ENCODE results near the gene FADS3.

The FADS3 gene, protein sequence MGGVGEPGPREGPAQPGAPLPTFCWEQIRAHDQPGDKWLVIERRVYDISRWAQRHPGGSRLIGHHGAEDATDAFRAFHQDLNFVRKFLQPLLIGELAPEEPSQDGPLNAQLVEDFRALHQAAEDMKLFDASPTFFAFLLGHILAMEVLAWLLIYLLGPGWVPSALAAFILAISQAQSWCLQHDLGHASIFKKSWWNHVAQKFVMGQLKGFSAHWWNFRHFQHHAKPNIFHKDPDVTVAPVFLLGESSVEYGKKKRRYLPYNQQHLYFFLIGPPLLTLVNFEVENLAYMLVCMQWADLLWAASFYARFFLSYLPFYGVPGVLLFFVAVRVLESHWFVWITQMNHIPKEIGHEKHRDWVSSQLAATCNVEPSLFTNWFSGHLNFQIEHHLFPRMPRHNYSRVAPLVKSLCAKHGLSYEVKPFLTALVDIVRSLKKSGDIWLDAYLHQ

DNA sequence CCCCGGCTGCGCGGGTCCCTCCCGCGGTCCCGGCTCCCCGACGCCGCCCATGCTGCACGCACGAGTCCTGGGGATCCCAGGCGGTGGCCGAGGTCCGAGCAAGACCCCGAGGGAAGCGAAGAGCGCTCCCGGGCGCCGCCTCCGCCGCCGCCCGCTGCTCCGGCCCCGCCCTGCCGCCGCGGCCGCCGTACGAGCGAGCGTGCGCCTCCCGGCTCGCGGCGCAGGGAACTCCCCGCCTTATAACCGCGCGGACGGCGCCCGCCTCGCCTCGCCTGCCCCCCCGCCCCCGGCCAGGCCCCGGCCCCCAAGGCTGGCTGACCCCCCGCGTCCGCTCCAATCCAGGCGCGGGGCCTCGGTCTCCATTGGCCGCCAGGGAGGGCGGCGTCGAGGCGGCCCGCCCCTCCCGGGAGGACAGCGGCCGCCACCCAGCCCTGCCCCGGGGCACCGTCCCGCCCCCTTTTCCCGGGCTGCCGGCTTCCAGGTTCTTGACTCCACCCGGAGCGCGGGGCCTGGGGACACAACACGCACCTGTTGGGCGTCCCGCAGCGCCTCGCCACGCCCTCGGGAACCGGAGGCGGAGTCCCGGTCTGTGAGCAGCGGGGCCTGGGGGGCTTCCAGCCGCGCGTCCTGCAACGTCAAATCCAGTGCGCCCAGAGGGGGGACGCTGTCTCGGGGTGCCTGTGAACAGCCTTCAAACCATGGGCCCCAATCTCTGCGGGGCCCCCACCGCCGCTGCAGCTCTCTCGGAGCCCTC, at the start of gene FADS3:
FADS3 (minus strand) TSS at position 215 of the 754 bp plus-strand sequence; CDS start at position 51, 164 bp downstream.
- DNase-seq (ENCODE audit: low read depth in 2 of 2): peak in 1 of 2 experiments; percentile 22

DNA sequence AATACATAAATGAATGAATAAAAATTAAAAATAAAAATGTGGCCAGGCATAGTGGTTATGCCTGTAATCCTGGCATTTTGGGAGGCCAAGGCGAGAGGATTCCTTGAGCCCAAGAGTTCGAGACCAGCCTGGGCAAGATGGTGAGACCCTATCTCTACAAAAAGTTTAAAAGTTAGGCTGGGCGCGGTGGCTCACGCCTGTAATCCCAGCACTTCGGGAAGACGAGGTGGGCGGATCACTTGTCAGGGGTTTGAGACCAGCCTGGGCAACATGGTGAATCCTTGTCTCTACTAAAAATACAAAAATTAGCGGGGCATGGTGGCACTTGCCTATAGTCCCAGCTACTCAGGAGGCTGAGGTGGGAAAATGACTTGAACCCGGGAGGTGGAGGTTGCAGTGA, 49.1 kb upstream of the FADS3 start:
- DNase-seq (ENCODE audit: low read depth in 2 of 2): no peak

DNA sequence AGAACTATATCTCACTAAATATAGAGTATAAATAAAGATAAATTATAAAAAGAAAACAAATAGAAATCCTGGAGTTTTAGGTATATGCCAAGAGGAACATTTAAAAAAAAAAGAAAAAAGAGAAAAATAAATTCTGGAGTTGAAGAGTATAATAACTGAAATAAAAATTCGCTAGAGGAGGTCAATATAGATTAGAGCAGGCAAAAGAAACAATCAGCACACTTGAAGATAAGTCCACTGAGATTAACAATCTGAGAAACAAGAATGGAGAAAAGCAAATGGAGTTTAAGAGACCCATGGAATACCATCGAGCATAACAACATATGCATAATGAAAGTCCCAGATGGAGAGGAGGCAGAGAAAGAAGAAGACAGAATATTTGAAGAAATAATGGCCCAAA, 44.5 kb upstream of the FADS3 start:
- DNase-seq (ENCODE audit: low read depth in 2 of 2): no peak

- no peak for DNase-seq (ENCODE audit: low read depth in 2 of 2)
These were observed 39.6 kb upstream of the FADS3 start for GRCh38 chr11:61930933-61931332.

GRCh38 chr11:61928606-61929005, 37.3 kb upstream of the FADS3 start:
- no peak for DNase-seq (ENCODE audit: low read depth in 2 of 2)

GRCh38 chr11:61927501-61927900, 36.2 kb upstream of the FADS3 start:
- DNase-seq (ENCODE audit: low read depth in 2 of 2): no peak

DNA sequence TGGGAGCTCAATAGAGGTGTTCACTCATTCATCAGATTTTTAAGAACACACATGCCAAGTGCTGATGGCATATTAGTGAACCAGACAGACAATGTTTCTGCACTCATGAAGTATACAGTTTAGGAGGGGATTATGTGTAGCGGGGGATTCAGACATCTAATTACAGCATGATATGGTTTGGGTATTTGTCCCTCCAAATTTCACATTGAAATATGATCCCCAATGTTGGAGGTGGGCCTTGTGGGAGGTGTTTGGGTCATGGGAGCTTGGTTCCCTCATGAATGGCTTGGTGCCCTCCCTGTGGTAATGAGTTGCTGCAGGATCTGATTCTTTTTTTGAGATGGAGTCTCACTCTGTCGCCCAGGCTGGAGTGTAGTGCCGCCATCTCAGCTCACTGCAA, 34.9 kb upstream of the FADS3 start:
- DNase-seq (ENCODE audit: low read depth in 2 of 2): no peak

- no peak for DNase-seq (ENCODE audit: low read depth in 2 of 2)
These were observed 34.4 kb upstream of the FADS3 start for GRCh38 chr11:61925736-61926135.

DNA sequence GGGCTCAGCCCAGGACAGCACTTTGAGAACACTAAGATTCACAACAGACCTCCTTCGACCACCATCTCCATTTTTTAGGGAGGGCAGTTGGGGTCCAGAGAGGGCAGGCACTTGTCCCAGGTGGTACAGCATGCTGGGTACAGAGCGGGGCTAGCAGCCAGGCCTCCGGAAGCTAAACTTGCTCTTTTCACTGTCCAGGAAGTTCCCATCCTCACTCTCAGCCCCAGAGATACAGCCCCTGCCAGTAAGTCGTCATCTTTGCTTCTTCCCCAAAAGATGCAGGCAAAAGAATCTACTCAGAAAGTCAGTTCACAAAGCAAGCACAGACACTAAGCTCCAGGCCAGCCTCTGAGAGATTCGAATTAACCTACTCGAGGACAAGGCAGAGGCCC, 32.7 kb upstream of the FADS3 start:
- DNase-seq (ENCODE audit: low read depth in 2 of 2): no peak

DNA sequence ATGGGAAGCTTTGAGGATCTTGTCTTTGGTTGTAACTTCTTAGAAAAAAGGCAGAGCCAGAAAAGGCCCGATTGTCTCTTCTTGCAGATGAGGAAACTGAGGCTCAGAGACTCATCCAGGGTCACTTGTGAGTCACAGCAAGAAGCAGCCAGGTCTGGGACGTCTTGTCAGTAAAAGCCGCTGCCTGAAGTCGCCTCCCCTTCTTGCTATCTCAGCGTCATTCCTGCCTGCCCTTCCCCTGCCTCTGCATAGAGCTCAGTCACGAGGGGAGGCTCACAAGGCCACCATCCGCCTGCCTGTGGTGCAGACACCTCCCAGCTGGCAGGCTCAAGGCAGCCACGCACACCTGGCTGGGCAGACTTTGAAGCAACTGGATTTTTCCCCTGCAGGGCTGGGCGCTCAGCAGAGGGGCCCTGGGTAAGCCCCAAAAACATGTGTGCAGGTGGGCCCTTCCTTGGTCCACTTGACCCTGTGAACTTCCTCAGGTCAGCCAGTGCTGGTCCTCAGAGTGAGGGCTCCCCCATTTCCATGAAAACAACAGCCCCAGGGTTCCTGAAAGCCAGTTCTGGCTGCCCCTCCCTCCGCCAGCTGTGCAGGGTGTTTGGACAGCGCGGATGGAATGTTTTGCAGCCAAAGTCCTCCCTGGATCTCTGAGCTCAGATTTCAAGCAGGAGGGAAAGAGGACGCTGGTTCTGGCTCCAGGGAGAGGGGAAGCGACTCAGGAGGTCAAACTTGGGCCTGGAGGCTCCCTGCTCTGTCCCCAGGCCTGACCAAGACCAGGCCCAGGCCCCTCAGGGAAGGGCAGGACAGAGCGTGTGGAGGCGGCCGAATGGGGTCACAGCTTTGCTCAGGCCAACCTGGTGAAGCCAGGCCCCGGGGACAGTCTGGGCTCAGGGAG, 32.1 kb upstream of the FADS3 start:
- DNase-seq (ENCODE audit: low read depth in 2 of 2): no peak

DNA sequence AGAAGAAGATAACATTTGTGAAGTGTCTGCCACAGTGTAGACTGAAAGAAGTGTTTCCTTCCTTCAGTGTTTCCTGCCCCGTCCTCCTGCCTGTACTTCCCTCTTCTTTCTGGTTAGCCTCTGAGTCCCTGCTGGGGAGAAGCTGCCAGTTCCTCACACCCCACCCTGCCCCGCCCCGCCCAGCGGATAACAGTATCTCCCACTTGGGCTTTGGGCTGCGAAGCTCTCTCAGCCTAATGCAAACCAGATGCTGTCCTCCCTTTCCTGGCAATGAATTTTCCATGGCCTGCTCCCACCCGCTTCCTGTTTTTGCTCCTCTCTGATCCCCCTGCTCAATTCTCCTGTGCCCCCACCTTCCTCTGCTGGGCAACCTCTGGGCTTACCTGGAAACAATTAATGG, 31.2 kb upstream of the FADS3 start:
- DNase-seq (ENCODE audit: low read depth in 2 of 2): peak; percentile 73 to 77

DNA sequence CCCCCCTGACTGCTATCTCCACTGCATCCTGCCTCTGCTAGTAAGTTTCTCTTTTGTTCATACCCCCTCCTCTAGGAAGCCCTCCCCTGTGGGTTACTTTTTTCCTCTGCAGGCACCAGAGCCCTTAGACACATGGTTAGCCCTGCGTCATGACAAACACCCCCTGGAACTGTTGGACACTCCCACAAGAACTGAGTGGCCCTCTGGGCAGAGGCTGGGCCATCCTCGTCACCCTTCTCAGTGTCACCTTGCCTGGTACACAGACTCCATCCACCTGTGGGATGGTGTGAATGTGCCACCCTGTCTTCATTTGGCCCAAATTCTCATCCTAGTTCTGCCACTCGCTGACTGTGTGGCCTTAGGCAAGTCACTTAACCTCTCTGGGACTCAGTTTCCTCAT, 30.1 kb upstream of the FADS3 start:
- DNase-seq (ENCODE audit: low read depth in 2 of 2): no peak

GRCh38 chr11:61919705-61920631, 28.6 kb upstream of the FADS3 start:
- no peak for DNase-seq (ENCODE audit: low read depth in 2 of 2)

- DNase-seq (ENCODE audit: low read depth in 2 of 2): no peak
These were observed 27.8 kb upstream of the FADS3 start for GRCh38 chr11:61918938-61919704.

DNA sequence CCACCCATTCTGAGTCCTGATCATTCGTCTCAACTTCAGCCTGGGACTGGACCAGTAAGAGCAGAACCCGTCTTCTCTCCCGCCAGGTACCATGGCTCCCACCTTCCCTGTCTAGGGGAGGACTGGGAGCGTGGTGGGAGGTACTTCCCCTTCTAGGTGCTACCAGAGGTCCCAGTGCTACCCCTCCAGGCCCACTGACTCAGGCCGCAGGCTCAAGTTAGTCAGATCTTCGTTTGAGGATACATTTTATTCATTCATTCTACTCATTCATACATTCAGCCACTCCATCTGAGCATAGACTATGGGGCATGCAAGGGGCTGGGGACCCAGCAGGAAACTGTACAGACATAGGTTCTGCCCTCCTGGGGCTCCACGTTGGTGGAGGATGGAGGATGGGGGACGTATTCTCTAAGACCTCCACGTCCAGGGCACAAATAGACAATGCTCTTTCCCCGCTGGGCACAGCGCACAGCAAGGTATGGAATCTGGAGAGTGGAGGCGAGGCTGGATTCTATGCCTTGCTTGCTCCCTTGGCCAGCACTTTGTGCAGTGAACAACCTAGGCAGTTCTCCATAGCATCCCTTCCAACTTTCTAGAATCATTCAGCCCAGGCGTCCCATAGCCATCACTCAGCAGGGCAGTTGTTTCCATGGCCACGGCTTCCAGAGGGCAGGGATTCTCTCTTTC, 27.0 kb upstream of the FADS3 start:
- no peak for DNase-seq (ENCODE audit: low read depth in 2 of 2)

- no peak for DNase-seq (ENCODE audit: low read depth in 2 of 2)
These were observed 26.2 kb upstream of the FADS3 start, which contains the start of gene RAB3IL1 for GRCh38 chr11:61917334-61918109. Gene RAB3IL1, minus strand, starts transcription at chr11:61917566. Its CDS starts 199 bp downstream, at chr11:61917367.

- no peak for DNase-seq (ENCODE audit: low read depth in 2 of 2)
These were observed 25.5 kb upstream of the FADS3 start for GRCh38 chr11:61916737-61917333.

DNA sequence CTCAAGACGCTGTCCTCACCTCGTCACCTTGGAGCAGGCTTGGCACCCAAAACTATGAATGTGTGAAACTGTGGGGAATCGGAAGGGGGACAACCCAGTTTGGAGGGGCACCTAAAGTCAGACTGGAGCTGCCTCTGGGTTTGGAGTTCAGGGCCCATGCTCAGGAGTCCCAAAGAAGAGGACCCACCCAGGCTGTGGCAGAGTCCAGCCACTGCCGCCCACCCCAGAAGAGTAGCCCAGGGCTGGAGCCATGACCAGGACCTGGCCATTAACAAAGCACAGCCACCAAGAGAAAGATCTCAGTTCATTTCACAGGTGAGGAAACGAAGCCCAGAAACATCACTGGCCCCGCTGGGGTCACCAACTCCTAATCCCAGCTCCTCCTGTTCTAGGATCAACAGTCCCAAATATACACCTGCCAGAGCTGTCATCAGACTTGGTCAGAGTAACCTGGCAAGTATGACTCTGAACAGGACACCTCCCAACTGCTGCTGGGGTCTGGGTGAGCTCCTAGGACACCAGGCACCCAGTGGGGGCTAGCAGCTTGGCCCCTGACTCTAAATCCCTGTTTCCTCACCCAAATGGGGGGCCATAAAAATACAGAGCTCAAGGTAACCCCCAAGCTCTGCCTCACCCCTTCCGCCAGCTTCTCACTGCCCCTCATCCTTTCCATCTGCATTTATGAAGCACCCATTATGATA, 23.3 kb upstream of the FADS3 start:
- DNase-seq (ENCODE audit: low read depth in 2 of 2): no peak

All from fibroblast of skin of left biceps (primary cell).